HEK293T (cell line): Measurements from ENCODE around the gene SFSWAP.
"Not testable (repeated sequence)": the region's sequence is repeated elsewhere in the genome, so short reads cannot be mapped to it uniquely, and the experiment has no call there.

Experiments
- ARNT ChIP-seq: fragments of 450-650 bp; IDR thresholded peaks from 2 replicates; pipeline ENCODE4 v1.6.1; 2017; ENCODE audit warnings: mild to moderate bottlenecking
- CTBP1 ChIP-seq: fragments of 450-650 bp; IDR thresholded peaks from 2 replicates; pipeline ENCODE4 v1.6.1; 2016; ENCODE audit warnings: borderline replicate concordance
- ELF4 ChIP-seq: fragments of 450-650 bp; IDR thresholded peaks from 2 replicates; pipeline ENCODE4 v1.6.1; 2017; ENCODE audit warnings: antibody characterized with exemption
- FOXA1 ChIP-seq: fragments of 450-650 bp; IDR thresholded peaks from 2 replicates; pipeline ENCODE4 v1.6.1; 2016; ENCODE audit warnings: mild to moderate bottlenecking
- FOXK2 ChIP-seq: fragments of 450-650 bp; IDR thresholded peaks from 2 replicates; pipeline ENCODE4 v1.6.1; 2016; ENCODE audit warnings: mild to moderate bottlenecking
- FOXM1 ChIP-seq: fragments of 450-650 bp; IDR thresholded peaks from 2 replicates; pipeline ENCODE4 v1.6.1; 2017; ENCODE audit warnings: mild to moderate bottlenecking, borderline replicate concordance
- LEF1 ChIP-seq: fragments of 450-650 bp; IDR thresholded peaks from 2 replicates; pipeline ENCODE4 v1.6.1; 2017; ENCODE audit warnings: mild to moderate bottlenecking, borderline replicate concordance
- NFRKB ChIP-seq: fragments of 450-650 bp; IDR thresholded peaks from 2 replicates; pipeline ENCODE4 v1.6.1; 2016; ENCODE audit warnings: mild to moderate bottlenecking, moderate library complexity
- PKNOX1 ChIP-seq: fragments of 450-650 bp; IDR thresholded peaks from 2 replicates; pipeline ENCODE4 v1.6.1; 2016
- SP1 ChIP-seq: fragments of 450-650 bp; IDR thresholded peaks from 2 replicates; pipeline ENCODE4 v1.6.1; 2017
- TARDBP ChIP-seq: fragments of 450-650 bp; IDR thresholded peaks from 2 replicates; pipeline ENCODE4 v1.6.1; 2016

- TF ChIP-seq LEF1, PKNOX1, FOXM1, SP1, CTBP1, ELF4, FOXK2, TARDBP, FOXA1, NFRKB, ARNT: not testable (repeated sequence)
Observed at GRCh38 chr12:131744675-131745074, 33.8 kb downstream of the SFSWAP start.
